Activated CD8-positive, alpha-beta memory T cell treated with anti-CD3 and anti-CD28 coated beads for 1 hour (primary cell): ENCODE measurements around the gene GRIP2.

Experiments used
- DNase-seq, 2 donors: peaks; one replicate each; pipeline ENCODE4 v3.0.0-alpha.2; 2020; ENCODE audit warnings: low read depth in 1 of 2; ENCODE audit errors: extremely low read depth in 1 of 2

Gene GRIP2

DNA sequence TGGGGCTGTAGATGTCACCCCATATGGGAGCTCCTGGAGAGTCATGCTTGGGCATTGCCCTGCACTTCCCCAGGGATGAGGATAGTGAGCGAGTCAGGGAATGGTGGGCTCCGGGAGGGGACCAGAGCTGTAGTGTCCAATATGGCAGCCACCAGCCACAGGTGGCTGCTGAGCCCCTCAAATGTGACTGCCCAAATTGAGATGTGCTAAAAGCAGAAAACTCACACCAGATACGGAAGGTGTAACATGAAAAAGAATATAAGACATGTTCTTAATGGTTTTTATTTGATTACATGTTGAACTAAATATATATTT, 31.7 kb downstream of the GRIP2 start:
- no peak for DNase-seq

GRCh38 chr3:14507757-14508504, 32.2 kb downstream of the GRIP2 start:
- no peak for DNase-seq

GRCh38 chr3:14507305-14507741, 32.8 kb downstream of the GRIP2 start:
- no peak for DNase-seq

- no peak for DNase-seq
Observed at GRCh38 chr3:14506626-14507304, 33.4 kb downstream of the GRIP2 start.

- DNase-seq: no peak
Observed at GRCh38 chr3:14505803-14506500, 34.2 kb downstream of the GRIP2 start.

- no peak for DNase-seq
Observed at GRCh38 chr3:14505001-14505802, 34.9 kb downstream of the GRIP2 start.

DNA sequence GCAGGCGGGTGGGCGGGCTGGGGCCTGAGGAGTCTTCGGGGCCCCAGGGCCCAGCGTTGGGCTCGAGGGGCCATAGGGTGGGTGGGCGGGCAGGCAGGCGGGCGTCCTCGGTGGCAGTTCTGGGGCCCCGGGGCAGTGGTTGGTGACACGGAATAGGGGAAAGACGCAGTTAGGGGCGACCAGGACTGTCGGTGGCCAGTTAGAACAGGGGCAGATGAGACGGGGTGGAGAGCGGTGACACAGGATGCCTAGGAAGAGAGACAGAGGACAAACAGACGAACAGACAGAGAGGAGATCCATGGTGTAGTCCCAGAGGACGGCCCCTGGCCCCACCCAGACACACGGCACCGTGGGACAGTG, 36.5 kb downstream of the GRIP2 start:
- DNase-seq: no peak

DNA sequence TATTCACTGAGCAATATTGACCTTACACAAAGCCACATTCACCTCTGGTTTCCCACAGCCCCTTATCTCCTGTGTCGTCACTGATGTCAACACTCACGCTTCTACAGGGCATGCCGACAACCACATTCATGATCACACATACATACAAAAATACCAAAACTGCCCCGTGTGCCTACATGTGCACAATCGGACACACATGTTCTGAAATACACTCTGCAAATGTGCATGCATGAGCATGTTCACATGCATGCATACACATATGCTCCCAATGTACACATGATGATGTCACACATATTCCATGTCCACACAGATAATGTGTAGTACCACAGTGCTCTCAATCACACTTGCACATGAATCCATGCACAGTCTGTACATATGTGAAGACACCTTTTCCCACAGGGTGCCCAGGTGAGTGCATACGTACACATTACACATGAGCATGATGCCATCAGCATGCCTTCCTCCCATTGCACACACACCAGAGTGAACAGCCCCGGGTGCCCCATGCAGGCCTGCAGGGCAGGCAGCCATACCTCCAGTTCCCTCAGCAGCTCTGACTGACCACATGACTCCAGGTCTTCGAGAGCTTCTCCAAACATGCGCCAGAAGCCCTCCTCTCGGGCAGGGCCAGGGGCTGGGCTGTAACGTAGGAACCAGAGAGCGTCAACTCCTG, 37.0 kb downstream of the GRIP2 start:
- no peak for DNase-seq

GRCh38 chr3:14502472-14502871, 37.7 kb downstream of the GRIP2 start:
- DNase-seq: no peak

GRCh38 chr3:14497321-14497720, 42.8 kb downstream of the GRIP2 start:
- DNase-seq: no peak

- DNase-seq: no peak
Observed at GRCh38 chr3:14496351-14496750, 43.8 kb downstream of the GRIP2 start.

DNA sequence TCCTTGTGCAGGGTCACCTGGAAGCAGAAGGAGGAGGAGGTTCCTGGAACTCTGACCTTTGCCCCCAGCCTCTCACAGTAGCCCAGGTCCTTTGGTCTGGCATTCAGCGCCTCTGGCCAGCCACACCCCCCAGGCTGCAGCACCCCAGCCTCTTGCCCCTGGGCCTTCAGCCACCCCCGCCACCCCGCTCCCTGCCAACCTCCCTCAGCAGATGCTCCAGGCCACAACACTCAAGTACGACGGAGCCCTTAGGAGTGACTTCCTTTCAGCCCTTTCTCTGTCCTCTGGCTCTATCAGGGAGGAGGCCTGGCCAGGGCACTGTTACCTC, 45.2 kb downstream of the GRIP2 start:
- no peak for DNase-seq

DNA sequence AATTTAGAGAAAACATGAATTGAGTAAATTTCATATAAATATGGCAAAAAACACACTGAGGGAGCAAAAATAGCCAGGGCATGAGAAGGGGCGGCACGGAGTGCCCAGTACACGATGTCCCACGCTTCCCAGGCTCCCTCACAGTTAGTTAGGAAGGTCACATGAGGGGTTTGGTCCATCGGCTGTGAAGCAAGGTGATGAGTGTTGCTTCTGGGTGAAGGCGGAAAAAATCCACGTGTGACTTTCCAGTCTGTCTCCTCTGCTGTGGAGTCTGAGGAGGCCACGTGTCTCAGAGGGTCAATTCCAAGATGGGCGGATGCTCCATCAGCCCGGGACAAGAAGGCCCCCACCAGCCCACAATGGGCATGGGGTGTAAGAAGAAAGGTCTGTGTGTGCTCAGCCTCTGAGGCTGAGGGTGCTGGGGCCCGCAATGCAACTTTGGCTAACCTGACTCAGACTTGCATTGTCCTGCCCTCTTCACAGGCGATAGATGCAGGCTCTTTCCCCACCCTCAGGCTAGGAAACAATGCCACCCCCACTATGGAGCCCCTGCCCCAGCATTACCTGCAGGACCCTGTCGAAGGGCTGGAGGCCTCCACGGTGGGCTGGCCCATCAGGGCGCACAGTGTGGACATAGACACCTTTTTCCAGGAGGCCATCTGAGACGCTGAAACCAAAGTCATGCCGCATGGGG, 45.7 kb downstream of the GRIP2 start:
- DNase-seq: no peak

DNA sequence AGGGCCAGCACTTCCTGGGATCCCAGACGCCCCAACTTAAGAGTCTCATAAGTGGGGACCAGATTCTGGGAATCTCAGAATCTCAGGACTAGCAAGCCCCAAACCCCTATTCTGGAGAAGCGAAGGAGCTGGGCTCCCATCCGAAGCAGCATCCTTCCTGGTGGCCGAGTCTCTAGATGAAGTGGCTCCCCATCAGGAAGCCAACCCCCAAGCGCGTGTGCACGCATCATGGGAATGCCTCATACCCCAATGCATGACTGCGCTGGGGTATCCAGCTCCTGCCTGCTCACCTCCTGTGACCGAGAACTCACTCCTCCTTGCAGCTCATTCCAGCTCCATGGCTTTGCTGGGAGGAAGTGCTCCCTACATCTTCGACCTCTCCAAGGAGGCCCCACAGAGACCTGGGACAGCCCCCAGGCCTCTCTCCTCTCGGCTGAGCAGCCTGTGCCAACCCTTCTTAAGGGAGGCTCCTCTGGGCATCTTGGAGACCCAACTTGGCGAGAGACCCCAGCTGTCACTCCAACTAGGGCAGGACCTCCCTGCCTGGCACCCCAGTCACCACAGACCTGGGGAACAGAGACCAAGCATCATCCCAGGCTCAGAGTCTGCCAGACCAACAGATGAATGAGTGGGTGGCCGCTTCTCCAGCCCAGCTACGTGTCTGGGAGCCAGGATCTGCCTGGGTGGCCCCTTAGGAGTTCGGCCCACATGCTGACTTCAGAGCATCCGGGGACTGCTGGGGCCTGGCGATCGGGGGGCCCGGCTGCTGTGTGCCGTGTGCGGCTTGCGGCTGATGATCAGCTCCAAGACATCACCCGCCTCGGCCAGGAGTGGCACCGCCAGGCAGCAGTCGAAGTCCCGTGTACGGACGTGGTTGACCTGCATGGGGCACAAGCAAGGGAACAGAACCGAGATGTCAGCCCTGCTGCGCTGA, 46.9 kb downstream of the GRIP2 start:
- DNase-seq: no peak

DNA sequence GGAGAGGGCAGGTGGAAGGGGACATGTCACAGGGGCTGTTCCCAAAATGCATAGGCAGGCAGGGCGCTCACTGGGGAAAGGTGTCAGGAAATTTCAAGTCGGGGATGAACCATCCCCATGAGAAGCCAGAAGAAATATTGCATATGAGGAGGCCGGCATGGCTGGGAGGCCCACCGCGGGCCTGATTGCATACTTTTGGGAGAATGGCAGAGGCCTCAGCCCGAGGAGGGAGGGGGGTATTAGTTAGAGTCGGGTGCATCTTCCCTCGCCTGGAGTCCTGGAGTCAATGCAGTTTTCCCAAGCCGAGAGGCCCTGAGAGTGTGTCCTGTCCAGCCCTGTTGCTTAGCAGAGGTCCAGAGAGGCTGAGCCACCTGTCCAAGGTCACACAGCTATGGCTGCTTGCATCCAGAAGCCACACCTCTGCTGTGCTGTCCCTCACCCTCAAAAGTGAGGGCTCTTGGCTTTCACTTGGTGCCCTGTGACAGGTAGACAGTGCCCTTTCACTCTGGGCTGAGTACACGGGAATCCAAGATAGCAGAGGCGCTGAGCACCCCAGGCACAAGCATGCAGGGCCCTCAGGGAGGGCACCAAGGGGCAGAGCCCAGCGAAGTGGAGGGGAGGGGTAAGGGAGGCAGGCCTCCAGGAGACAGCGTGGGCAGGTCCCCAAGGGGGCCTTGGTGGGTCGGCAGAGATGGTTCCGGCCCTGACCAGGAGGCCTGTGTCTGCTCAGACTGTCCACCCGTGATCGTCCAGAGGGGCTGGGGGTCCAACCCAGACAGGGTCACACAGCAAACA, 48.5 kb downstream of the GRIP2 start:
- no peak for DNase-seq

DNA sequence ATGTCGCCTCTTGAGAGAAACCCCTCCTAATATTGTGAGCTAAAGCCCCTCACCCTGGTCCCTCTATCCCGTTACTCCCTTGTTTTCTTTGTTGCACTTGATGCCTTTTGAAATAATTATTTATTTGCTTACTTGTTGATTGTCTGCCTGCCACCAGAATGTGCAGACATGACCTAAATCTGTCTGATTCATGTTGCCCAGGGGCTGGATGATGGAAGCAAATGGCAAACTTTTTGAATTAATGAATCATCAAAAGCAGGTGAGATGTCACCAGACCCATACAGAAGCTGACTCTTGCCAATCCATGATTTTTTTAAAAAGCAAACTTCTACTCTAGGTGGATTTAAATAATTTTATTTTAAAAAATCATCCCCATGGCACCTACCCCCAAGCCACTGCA, 49.3 kb downstream of the GRIP2 start:
- no peak for DNase-seq

DNA sequence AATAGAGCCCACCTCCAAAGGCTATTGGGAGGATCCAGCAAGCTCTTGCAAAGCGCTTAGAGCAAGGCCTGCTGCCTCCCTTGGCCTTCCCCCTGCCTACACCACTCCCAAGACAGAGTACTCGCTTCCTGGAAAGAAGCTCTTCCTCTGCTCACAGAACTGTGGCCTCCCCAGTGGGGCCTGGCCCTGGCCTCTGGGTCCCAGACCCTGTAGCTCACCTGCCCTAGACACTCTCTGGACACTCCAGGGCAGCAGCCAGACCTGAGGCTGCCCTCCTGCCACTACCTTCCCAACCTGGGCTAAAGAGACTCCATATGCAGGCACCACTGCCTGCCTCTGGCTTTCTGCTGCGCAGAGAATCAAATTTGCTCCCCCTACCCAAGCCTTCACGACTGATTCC, 49.9 kb downstream of the GRIP2 start:
- no peak for DNase-seq

DNA sequence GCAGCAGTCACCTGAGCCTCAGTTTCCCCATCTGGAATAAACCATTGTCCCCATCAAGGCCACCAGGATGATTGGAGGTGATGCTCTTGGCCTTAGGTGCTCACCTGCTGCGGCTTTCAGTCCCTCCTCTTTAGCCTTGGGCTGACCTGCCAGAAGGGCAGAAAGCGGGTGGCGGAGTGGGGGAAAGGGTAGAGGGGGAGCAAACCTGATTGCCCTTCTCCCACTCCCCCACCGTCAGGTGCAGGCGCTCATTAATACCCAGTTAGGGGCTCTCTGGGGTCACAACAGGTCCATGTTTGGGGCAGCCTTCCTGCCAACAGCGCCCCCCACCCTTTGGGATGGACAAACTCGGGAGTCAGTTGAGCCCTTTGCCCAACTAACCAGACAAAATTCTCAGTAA, 50.5 kb downstream of the GRIP2 start:
- no peak for DNase-seq
